Measurements from ENCODE around the gene RELA. TPM values are rescaled to one million over a fixed set of nuclear protein-coding genes. Genes with fewer than 3 reads are reported as not detected.
"Not testable (repeated sequence)": the region's sequence is repeated elsewhere in the genome, so short reads cannot be mapped to it uniquely, and the experiment has no call there.

Gene RELA
- 10 to 100 TPM; 78.9 to 80.2 TPM for total RNA-seq

DNA sequence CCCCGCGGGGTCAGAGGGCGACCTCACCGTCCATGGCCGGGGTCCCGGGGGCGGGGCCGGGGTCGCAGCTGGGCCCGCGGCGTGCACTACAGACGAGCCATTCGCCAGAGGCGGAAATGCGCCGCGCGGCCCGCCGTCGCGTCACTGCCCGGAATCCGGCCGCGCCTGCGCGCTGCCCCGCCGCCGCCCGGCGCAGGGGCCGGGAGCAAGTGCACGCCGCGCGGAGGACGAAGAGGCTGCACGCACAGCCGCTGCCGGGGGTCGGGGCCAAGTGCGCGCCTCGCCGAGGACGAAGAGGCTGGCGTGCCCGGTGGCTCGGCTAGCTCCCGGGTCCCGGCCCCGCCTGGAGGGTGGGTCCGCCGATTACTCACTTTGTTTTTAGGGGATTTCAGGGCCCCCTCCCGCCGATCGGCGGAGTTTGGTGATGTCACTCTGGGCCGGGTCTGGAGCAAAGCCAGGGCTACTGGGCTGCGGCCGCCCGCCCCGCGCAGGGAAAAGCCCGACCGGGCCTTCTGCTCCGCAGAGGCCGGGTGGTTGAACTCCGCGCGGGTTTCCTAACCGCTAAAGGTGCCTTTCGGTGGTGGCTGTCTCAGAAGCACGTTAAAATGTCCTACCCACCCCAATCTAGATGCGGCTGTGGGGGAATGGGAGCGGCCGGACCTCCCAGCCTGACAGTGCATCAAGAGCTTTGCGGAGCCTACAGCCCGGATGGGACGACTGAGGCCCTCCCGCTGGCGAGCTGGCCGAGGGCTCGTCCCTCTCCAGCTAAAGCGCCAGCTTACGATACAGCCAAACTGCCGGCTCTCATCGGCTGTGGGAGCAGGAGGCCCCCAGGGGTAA lies at the start of gene RELA:
Gene RELA (minus strand): TSS at position 118 of the 840 bp plus-strand sequence. CDS start 84 bp downstream, at position 34.
- ChIA-PET CTCF (interaction anchor here (0.5 to 1.5 kb wide), 8 partner anchors 11 to 1684 kb away, joined by 3 to 6 read pairs (median 3); partner anchors contain the start of genes KAT5 and SIPA1), POLR2A (interaction anchor here (0.5 to 2.4 kb wide), 12 partner anchors 9 to 228 kb away, joined by 3 to 18 read pairs (median 4); partner anchors contain the start of gene CCDC85B)

DNA sequence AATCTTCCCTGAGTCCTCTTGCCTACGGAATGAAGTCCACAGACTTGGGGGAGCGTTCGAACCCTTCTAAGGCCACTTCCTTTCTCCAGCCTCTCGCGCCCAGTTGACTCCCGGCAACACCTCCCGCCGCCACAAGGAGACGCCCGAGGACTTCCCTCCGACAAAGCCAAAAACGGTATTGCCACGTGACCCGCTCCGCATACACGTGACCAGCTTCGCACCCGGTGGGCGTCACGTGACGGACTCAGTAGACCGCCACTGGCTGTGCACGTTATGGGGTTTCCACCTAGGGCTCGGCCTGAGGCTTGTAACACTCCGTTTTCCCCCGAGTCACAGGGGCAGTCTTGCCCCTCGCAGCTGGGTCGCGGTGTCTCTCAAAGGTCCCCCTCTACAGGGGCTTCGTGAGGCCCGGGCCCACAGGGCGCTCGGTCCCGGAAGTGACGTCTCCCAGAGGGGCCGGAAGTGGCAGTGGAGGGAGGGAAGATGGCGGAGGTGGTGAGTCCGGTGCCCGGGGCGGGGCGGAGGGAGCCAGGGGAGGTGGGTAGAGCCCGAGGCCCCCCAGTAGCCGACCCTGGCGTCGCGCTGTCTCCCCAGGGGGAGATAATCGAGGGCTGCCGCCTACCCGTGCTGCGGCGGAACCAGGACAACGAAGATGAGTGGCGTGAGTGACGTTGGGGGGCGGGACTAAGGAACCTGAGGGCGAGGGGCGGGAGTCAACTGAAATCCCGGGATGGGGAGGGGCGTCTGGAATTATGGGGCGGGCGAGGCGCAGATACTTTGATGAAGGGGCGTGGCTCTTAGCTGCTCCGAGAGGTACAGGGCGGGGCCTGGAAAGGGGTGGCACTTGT lies 49.3 kb upstream of the RELA start, which contains the start of gene KAT5:
Gene KAT5 (plus strand): TSS at position 468 of the 848 bp plus-strand sequence. CDS start 16 bp downstream, at position 484.
- ChIA-PET POLR2A (interaction anchor here (0.6 to 1.6 kb wide), 11 partner anchors 9 to 438 kb away, joined by 3 to 19 read pairs (median 3); partner anchors contain the start of genes CCDC85B, MUS81 and RNASEH2C), CTCF (interaction anchor here (0.6 to 3.1 kb wide), 33 partner anchors 8 to 536 kb away, joined by 3 to 32 read pairs (median 5); partner anchors contain the start of genes AP5B1, FIBP, RNASEH2C and SNX32)

DNA sequence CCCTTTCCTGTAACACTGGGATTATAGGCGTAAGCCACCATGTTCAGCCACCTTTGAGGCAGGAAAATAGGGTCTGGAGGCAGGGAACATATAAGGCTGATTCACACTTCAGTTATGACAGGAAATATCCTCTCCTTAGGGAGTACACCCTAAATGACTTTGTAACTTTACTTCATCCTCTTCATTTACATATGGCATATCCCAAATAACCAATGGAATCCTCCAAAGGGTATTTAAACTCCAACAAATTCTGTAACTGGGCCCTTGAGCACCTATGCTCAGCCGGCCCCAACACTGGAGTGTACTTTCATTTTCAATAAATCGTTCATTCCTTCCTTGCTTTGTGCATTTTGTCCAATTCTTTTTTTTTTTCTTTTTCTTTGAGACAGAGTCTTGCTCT lies 47.7 kb upstream of the RELA start:
- ChIA-PET POLR2A (interaction anchor here (1.4 kb wide), 1 partner anchor 10 kb away, joined by 19 read pairs; the partner anchor contains the start of gene RNASEH2C), CTCF (interaction anchor here (1.0 to 3.1 kb wide), 6 partner anchors 10 to 280 kb away, joined by 3 to 32 read pairs (median 6); partner anchors contain the start of genes AP5B1 and RNASEH2C)

DNA sequence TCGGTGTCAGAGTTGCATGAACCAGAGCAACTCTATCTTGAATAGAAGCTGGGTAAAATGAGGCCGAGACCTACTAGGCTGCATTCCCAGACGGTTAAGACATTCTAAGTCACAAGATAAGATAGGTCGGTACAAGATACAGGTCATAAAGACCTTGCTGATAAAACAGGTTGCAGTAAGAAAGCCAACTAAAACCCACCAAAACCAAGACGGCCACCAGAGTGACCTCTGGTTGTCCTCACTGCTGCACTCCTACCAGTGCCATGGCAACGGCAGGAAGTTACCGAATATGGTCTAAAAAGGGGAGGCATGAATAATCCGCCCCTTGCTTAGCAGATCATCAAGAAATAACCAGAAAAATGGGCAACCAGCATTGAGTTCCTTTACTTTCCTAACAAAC lies 46.9 kb upstream of the RELA start:
- POLR2A ChIA-PET = no interaction called here
- CTCF ChIA-PET = interaction anchor here (1.2 to 2.0 kb wide), 4 partner anchors 10 to 110 kb away, joined by 3 to 6 read pairs (median 4); no protein-coding TSS in a partner anchor

DNA sequence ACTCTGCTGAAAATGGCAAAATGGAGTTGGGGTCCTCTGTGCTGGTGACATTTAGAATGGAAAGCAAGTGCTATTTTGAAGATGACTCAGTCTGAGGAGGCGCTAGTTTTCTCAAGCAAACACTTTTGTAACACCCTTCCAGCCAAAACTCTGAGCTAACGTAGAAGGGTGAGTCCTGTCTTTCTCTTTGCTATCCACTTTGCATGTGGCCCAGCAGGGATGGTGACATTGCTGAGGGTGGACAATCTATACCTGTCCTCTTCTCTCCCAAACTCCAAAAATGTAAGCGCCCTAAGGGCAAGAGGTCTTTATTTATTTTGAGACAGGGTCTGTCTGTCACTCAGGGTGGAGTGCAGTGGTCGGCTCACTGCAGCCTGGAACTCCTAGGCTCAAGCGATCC lies 45.7 kb upstream of the RELA start:
- CTCF ChIA-PET = interaction anchor here (2.0 kb wide), 1 partner anchor 11 kb away, joined by 6 read pairs; no protein-coding TSS in a partner anchor
- POLR2A ChIA-PET = no interaction called here

DNA sequence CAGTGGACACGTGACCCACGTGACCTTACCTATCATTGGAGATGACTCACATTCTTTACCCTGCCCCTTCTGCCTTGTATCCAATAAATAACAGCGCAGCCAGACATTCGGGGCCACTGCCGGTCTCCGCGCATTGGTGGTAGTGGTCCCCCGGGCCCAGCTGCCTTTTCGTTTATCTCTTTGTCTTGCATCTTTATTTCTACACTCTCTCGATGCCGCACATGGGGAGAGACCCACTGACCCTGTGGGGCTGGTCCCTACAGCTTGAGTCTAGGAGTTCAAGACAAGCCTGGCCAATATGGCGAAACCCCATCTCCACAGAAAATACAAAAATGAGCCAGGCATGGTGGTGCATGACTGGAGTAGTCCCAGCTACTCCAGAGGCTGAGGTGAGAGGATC lies 44.3 kb upstream of the RELA start:
- POLR2A ChIA-PET = not testable (repeated sequence)
- CTCF ChIA-PET = interaction anchor here (0.6 to 1.5 kb wide), 2 partner anchors 13 to 111 kb away, joined by 4 to 5 read pairs; partner anchors contain the start of gene RNASEH2C

DNA sequence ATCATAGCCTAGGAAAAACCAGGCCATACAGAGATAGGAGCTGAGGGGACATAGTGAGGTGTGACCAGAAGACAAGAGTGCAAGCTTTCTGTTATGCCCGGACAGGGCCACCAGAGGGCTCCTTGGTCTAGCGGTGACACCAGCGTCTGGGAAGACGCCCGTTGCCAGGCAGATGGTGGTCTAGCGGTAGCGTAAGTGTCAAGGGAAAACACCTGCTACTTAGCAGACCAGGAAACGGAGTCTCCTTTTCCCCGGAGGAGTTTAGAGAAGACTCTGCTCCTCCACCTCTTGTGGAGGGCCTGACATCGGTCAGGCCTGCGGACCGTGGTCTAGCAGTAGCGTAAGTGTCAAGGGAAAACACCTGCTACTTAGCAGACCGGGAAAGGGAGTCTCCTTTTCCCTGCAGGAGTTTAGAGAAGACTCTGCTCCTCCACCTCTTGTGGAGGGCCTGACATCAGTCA lies 43.6 kb upstream of the RELA start:
- ChIA-PET CTCF (interaction anchor here (0.6 to 1.9 kb wide), 6 partner anchors 10 to 121 kb away, joined by 3 to 9 read pairs (median 6); partner anchors contain the start of gene RNASEH2C), POLR2A (interaction anchor here (0.6 kb wide), 1 partner anchor 133 kb away, joined by 4 read pairs; no protein-coding TSS in a partner anchor)

DNA sequence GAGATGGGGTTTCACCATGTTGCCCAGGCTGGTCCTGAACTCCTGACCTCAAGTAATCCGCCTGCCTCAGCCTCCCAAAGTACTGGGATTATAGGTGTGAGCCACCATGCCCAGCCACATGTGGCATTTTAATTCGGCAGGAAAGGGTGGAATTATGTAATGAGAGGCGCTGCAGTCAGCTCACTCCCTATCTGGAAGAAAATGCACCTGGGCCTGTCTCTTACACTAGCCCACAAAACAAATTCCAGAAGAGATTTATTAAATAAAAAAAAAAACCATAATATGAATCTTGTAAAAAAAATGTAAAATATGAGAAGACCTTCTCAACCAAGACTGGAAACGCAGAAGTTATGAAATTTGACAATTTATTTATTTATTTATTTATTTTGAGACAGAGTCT lies 41.1 kb upstream of the RELA start:
- ChIA-PET POLR2A (no interaction called here), CTCF (interaction anchor here (0.9 to 1.5 kb wide), 2 partner anchors 76 to 181 kb away, joined by 3 to 4 read pairs; no protein-coding TSS in a partner anchor)

DNA sequence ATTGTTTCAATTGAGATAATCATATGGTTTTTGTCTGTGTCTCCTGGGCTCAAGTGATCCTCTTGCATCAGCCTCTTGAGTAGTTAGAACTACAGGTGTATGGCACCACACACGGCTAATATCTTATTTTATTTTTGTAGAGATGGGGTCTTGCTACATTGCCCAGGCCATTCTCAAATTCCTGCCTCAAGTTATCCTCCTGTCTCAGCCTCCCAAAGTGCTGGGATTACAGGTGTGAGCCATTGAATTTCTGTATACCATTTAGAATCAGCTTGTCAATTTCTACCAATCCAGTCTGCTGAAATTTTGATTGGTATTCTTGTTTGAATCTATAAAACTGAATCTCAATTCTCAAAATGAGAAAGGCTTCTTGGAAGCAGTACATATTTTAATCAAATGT lies 39.0 kb upstream of the RELA start:
- POLR2A ChIA-PET = no interaction called here

DNA sequence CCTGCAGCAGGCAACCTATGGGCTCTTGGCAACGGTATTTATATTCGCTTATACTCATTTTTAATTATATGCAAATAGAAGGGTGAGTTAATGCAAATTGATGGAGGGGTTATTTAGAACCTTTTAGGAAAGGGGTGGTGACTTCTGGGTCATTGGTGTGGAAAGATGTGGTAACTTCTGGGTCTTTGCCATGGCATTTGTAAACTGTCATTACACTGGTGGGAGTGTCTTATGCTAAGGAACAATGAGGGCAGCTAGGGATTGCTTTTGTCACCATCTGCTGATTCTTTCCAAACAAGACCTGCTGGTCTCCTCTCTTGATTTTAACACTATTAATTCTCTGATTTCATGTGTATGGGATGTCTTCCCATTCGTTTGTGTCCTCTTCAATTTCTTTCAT lies 37.7 kb upstream of the RELA start:
- ChIA-PET POLR2A (no interaction called here), CTCF (no interaction called here)

More for the DNA sequence above, 39.0 kb upstream of the RELA start:
- CTCF ChIA-PET = no interaction called here

DNA sequence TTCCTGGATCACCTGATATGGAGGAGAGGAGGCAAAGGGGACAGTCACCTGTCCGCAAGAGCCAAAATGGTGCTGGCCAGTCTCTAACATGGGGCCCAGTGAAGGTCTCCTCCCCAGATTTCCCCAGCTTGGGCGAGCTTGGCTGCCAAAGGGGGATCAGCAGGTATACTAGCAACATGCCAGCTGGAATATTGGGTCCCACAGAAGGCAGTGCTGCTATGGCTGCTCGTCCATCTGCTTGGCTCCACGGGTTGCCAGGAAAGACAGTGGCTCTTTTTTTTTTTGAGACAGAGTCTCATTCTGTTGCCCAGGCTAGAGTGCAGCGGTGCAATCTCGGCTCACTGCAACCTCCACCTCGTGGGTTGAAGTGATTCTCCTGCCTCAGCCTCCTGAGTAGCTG lies 36.6 kb upstream of the RELA start:
- CTCF ChIA-PET = interaction anchor here (0.5 kb wide), 1 partner anchor 12 kb away, joined by 3 read pairs; no protein-coding TSS in a partner anchor
- POLR2A ChIA-PET = no interaction called here

DNA sequence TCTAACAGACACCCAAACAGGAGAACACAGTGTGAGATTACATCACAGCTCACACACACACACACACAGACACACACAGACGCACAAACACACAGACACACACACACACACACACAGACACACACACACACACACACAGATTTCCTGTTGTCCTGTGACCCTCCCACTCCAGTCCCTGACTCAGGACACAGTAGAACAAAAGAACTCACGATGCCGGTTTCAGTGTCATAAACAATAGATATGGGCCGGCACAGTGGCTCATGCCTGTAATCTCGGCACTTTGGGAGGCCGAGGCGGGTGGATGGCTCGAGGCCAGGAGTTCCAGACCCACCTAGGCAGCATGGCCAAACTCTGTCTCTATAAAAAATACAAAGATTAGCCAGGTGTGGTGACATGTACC lies 35.5 kb upstream of the RELA start:
- CTCF ChIA-PET = interaction anchor here (0.6 kb wide), 1 partner anchor 1483 kb away, joined by 4 read pairs; no protein-coding TSS in a partner anchor

DNA sequence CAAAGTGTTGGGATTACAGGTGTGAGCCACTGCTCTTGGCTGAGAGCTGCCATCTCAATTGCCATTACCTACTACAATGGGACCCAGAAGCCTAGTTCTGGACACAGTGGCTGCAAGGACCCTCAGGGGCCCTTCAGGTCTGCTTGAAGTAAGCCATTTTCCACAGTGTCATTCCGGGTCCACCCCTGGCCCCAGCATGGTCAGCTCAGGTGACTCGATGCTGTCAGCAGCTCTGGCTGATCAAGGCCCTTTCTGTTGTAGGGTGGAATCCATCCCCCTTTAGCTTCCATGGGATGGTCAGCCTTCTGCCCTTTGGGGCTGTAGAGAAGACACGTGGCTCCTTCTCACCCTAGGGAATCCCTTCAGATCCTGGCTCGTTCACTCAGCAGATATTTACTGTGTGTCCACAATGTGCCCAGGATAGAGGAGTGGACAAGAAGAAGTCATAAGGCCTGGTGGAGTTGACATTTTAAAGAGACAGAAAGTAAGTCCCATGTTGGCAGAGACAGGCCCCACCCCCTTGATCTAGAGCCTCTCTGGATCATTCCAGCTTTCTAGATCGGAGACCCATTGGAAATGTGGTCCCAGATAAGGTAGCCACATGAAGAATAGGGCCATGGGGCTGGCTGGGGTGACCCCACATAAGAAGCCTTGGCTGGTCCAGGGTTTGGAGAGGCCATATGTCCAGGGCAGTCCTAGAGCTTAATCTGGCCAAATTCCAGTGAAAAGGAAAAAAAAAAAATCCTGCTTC lies 34.3 kb upstream of the RELA start:
- POLR2A ChIA-PET = no interaction called here
- CTCF ChIA-PET = interaction anchor here (0.7 to 1.7 kb wide), 2 partner anchors 8 to 1641 kb away, joined by 3 to 6 read pairs; no protein-coding TSS in a partner anchor

More for the DNA sequence above, 35.5 kb upstream of the RELA start:
- POLR2A ChIA-PET = no interaction called here

DNA sequence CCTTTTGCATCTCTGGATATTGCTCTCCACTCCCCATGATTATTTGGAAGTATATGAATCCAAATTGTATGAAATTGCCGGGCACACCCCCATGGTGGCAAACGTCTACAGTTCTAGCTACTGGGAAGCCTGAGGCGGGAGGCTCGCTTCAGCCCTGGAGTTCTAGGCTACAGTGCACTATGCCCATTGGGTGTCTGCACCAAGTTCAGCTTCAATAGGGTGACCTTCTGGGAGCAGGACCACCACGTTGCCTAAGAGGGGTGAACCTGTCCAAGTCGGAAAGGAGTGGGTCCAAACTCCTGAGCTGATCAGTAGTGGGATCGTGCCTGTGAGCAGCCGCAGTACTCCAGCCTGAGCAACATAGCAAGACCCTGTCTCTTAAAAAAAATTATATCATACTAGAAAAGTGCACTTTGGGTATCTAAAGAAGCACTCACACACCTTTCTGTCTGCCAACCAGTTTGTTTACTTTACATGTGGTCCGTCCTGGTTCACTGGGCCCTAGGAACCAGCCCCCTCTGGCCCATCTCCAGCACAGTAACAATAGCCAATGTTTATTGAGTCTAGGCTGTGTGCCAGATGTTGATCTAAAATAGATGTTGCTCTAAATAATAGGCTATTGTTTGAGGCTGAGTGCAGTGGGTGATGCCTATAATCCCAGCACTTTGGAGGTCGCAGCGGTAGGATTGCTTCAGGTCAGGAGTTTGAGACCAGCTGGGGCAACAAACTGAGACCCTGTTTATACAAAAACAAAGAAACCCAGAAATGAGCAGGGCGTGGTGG lies 32.9 kb upstream of the RELA start:
- ChIA-PET CTCF (interaction anchor here (1.3 to 1.7 kb wide), 2 partner anchors 10 to 84 kb away, joined by 3 to 6 read pairs; no protein-coding TSS in a partner anchor), POLR2A (no interaction called here)

DNA sequence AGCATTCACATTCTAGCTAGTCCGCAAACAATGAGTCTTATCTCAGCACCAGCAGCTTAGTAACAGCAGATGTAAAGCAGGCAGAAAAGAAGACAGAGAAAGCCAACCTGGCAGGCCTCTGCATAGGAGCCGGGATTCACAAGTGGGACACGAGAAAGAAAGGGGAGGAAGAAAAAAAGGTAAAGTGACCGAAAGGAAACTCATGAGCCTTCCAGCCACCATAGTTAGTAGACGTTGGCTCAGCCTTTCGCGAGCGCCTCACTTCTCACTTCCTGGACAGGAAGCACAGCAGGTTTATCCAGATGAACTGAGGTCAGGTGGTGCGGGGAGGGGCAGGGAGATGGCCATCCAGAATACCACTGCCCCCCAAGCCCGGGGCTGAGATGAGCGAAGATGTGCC lies 29.7 kb upstream of the RELA start:
- ChIA-PET CTCF (interaction anchor here (0.7 to 1.4 kb wide), 2 partner anchors 88 to 115 kb away, joined by 3 to 5 read pairs; partner anchors contain the start of gene AP5B1), POLR2A (interaction anchor here (0.6 kb wide), 1 partner anchor 671 kb away, joined by 5 read pairs; no protein-coding TSS in a partner anchor)

DNA sequence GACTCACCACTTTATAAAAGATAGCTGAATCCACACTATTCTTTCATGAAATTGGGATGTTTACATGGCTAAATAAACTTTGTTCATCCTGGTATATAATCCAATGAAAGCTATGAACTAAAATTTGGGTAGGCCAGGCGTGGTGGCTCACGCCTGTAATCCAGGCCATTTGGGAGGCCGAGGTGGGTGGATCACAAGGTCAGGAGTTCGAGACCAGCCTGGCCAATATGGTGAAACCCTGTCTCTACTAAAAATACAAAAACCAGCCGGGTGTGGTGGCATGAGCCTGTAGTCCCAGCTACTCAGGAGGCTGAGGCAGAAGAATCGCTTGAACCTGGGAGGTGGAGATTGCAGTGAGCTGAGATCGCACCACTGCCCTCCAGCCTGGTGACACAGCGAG lies 29.1 kb upstream of the RELA start:
- CTCF ChIA-PET = interaction anchor here (1.4 kb wide), 1 partner anchor 89 kb away, joined by 5 read pairs; the partner anchor contains the start of gene AP5B1
- POLR2A ChIA-PET = not testable (repeated sequence)

DNA sequence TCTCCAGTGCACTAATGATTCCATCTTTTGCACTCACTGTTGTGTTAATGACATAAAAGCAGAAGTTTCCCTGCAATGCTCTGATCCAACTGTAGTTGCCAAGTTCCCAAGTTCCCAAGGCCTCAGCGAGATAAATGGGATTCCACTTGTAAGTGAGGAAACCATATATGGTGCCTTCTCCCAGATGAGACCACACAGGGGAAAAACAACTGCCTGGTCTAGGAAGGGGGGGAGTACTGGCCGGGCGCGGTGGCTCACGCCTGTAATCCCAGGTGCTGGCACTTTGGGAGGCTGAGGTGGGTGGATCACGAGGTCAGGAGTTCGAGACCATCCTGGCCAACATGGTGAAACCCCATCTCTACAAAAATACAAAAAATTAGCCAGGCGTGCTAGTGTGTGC lies 23.3 kb upstream of the RELA start:
- CTCF ChIA-PET = no interaction called here
- POLR2A ChIA-PET = interaction anchor here (0.6 kb wide), 1 partner anchor 18 kb away, joined by 3 read pairs; no protein-coding TSS in a partner anchor
